A549 (cell line): ENCODE results near the gene SLC11A2. TPM values are rescaled to one million over a fixed set of nuclear protein-coding genes. Genes with fewer than 3 reads are reported as not detected.

ENCODE experiments used
- ATAC-seq, 2 experiments: fragments of 200-7000 bp in 1 of 2; fragments of >200 bp in 1 of 2; cut with Nextera tagmentation in 1 of 2; cut with Tn5 transposase in 1 of 2; 3 replicates each; pipeline versions ENCODE4 v1.8.0 to v1.9.1; 2018 to 2020; ENCODE audit warnings: mild to moderate bottlenecking in 1 of 2, moderate library complexity in 1 of 2
- CTCF ChIA-PET: fragments of 300-600 bp; sonication (Branson Sonifier 250); formaldehyde crosslinking; extraction: SDS; loops from one replicate; lab custom pipeline; 2021; ENCODE audit warnings: antibody characterized with exemption, inconsistent platforms; lab: Yijun Ruan, JAX
- POLR2A ChIA-PET: fragments of 350-600 bp; formaldehyde crosslinking; extraction: SDS; loops from one replicate; lab custom pipeline; 2021; ENCODE audit warnings: antibody characterized with exemption, inconsistent platforms; lab: Yijun Ruan, JAX
- DNase-seq, 2 experiments: peaks; one replicate each; pipeline versions ENCODE4 v3.0.0 to v3.0.0-alpha.2; 2011 to 2016; ENCODE audit warnings: low read depth in 1 of 2, low spot score in 1 of 2
- FAIRE-seq: peaks from 2 replicates; lab custom pipeline; 2011; peaks lifted over from hg19 to GRCh38; lab: Jason Lieb, UNC
- H3K27ac ChIP-seq, 2 experiments: fragments of >200 bp; sonication (Bioruptor Twin); formaldehyde crosslinking; 3 replicates each; pipeline ENCODE4 v1.5.1; 2016 to 2017
- H3K4me1 ChIP-seq: fragments of >200 bp; sonication (Bioruptor Twin); formaldehyde crosslinking; 3 replicates; pipeline ENCODE4 v1.6.1; 2016
- H3K4me2 ChIP-seq: fragments of >200 bp; sonication (Bioruptor Twin); formaldehyde crosslinking; 3 replicates; pipeline ENCODE4 v1.6.1; 2016
- H3K4me3 ChIP-seq: fragments of >200 bp; sonication (Bioruptor Twin); formaldehyde crosslinking; 3 replicates; pipeline ENCODE4 v1.5.1; 2016
- H3K9me3 ChIP-seq: fragments of >200 bp; sonication (Bioruptor Twin); formaldehyde crosslinking; 3 replicates; pipeline ENCODE4 v1.6.1; 2016
- CBX2 ChIP-seq: fragments of 200-600 bp; sonication (generic); IDR thresholded peaks from 2 replicates; pipeline ENCODE4 v1.6.1; 2016; ENCODE audit warnings: low read depth, mild to moderate bottlenecking, borderline replicate concordance
- CEBPB ChIP-seq, 2 experiments: fragments of >200 bp in 1 of 2; sonication (Bioruptor Twin) in 1 of 2; formaldehyde crosslinking in 1 of 2; IDR thresholded peaks; 2 replicates each; pipeline ENCODE4 v1.6.1; 2012 to 2016
- CHD4 ChIP-seq: fragments of 200-600 bp; sonication (generic); IDR thresholded peaks from 2 replicates; pipeline ENCODE4 v1.6.1; 2016; ENCODE audit warnings: antibody characterized with exemption, mild to moderate bottlenecking, borderline replicate concordance
- CTCF ChIP-seq: fragments of >200 bp; sonication (Bioruptor Twin); formaldehyde crosslinking; IDR thresholded peaks from 3 replicates; pipeline ENCODE4 v1.5.1; 2016
- FOSB ChIP-seq: fragments of 250-450 bp; sonication (Bioruptor Pico); IDR thresholded peaks from 2 replicates; pipeline ENCODE4 v1.5.0; 2020; ENCODE audit warnings: mild to moderate bottlenecking, moderate library complexity
- GATA3 ChIP-seq: IDR thresholded peaks from 2 replicates; pipeline ENCODE4 v1.6.1; 2012; ENCODE audit warnings: borderline replicate concordance
- HDAC2 ChIP-seq: fragments of 200-600 bp; sonication (generic); IDR thresholded peaks from 2 replicates; pipeline ENCODE4 v1.6.1; 2016
- HEYL ChIP-seq: fragments of 250-450 bp; sonication (Bioruptor Pico); IDR thresholded peaks from 2 replicates; pipeline ENCODE4 v1.8.0; 2021; ENCODE audit warnings: mild to moderate bottlenecking, moderate library complexity
- HOXA7 ChIP-seq: fragments of 250-450 bp; sonication (Bioruptor Pico); IDR thresholded peaks from 2 replicates; pipeline ENCODE4 v1.5.0; 2020; ENCODE audit warnings: mild to moderate bottlenecking, moderate library complexity
- HOXB13 ChIP-seq: fragments of 250-450 bp; sonication (Bioruptor Pico); IDR thresholded peaks from 2 replicates; pipeline ENCODE4 v1.5.0; 2020; ENCODE audit warnings: low read depth, mild to moderate bottlenecking, moderate library complexity
- KDM1A ChIP-seq: fragments of 200-600 bp; sonication (generic); IDR thresholded peaks from 2 replicates; pipeline ENCODE4 v1.6.1; 2016; ENCODE audit warnings: low read depth, mild to moderate bottlenecking
- MAFK ChIP-seq: fragments of 450-650 bp; IDR thresholded peaks from 2 replicates; pipeline ENCODE4 v1.6.1; 2014; ENCODE audit not compliant: partially characterized antibody
- MAZ ChIP-seq: fragments of 150-350 bp; IDR thresholded peaks from 2 replicates; pipeline ENCODE4 v1.6.1; 2014; ENCODE audit warnings: antibody characterized with exemption, low read depth, low read length, borderline replicate concordance
- NR3C1 ChIP-seq: fragments of >200 bp; sonication (Bioruptor Twin); formaldehyde crosslinking; IDR thresholded peaks from 3 replicates; pipeline ENCODE4 v1.6.1; 2017
- POLR2A ChIP-seq: IDR thresholded peaks from 2 replicates; pipeline ENCODE4 v1.6.1; 2012; ENCODE audit warnings: mild to moderate bottlenecking, low read length
- RCOR1 ChIP-seq: fragments of 150-350 bp; IDR thresholded peaks from 2 replicates; pipeline ENCODE4 v1.6.1; 2014; ENCODE audit warnings: antibody characterized with exemption, low read length, low read depth
- TP53 ChIP-seq: fragments of 250-450 bp; sonication (Bioruptor Pico); IDR thresholded peaks from 2 replicates; pipeline ENCODE4 v1.5.0; 2021; ENCODE audit warnings: mild to moderate bottlenecking, moderate library complexity
- ZFP36 ChIP-seq: fragments of 450-650 bp; IDR thresholded peaks from 2 replicates; pipeline ENCODE4 v1.6.1; 2014; ENCODE audit warnings: borderline replicate concordance; ENCODE audit not compliant: partially characterized antibody
- ZNF302 ChIP-seq: fragments of 250-450 bp; sonication (Bioruptor Pico); IDR thresholded peaks from 2 replicates; pipeline ENCODE4 v1.9.0; 2021; ENCODE audit warnings: inconsistent platforms, mild to moderate bottlenecking, moderate library complexity
- ZSCAN20 ChIP-seq: fragments of 250-450 bp; sonication (Bioruptor Pico); IDR thresholded peaks from 2 replicates; pipeline ENCODE4 v1.8.0; 2022; ENCODE audit warnings: mild to moderate bottlenecking, moderate library complexity
- WGBS: methylation state at CpG from one replicate; pipeline ENCODE4 v1.1.6; 2017; ENCODE audit errors: missing lambda C conversion rate; 5-methylcytosine and 5-hydroxymethylcytosine counted together
- polyA plus RNA-seq, 4 experiments: library from polyadenylated mRNA; depleted of rRNA in 3 of 4; stranded (reverse); fragments of >200 nt; fragmentation: RNase III in 1 of 4; extraction: RNeasy Plus Mini Kit Qiagen cat#74134 plus additional on column Dnase treatment in 1 of 4; gene quantifications; 2 replicates in 3 of 4; 3 replicates in 1 of 4; pipeline ENCODE4 v1.2.3, GENCODE V29; 2011 to 2017
- TF ChIP-seq, protein P1 (sequence below): fragments of 250-450 bp; sonication (Bioruptor Pico); IDR thresholded peaks from 2 replicates; pipeline ENCODE4 v1.5.0; 2020; ENCODE audit warnings: low read depth, mild to moderate bottlenecking, moderate library complexity
- TF ChIP-seq, protein P2 (sequence below): fragments of 200-600 bp; sonication (generic); IDR thresholded peaks from 2 replicates; pipeline ENCODE4 v1.6.1; 2016; ENCODE audit warnings: antibody characterized with exemption, mild to moderate bottlenecking, moderate library complexity
- TF ChIP-seq, protein P3 (sequence below): fragments of 450-650 bp; IDR thresholded peaks from 2 replicates; pipeline ENCODE4 v1.6.1; 2014; ENCODE audit warnings: antibody characterized with exemption

SLC11A2 gene
- polyA plus RNA-seq, 2 of the 4 experiments (the other 2 are of a cell fraction) = 30.8 to 80.7 TPM

GRCh38 chr12:50991291-50991690 is 34.9 kb downstream of the SLC11A2 start (continued):
- TF ChIP-seq HEYL (CRISPR knock-in tag) (no peak), GATA3 (no peak)
- TF ChIP-seq, all 56 proteins: peak for 0

DNA sequence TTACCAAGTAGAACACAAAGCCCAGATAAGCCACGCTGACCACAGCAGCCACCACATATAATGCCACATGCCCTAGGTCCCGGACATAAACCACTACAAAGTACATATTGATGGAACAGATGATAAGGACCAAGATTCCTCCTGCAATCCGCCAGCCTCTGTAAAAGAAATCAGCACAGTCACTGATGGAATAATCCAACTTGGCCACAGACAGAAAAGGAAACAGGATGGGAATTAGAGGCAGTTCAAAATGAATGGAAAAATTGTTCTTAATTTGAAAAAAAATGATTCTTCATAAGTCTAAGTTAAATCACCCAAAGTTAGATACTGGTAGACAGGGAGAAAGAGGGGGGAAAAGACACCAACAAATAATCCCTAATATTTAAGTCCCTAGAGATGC is 35.4 kb downstream of the SLC11A2 start:
- POLR2A ChIA-PET = no interaction called here
- no peak overlapping the region for H3K27ac ChIP-seq
- 92% methylated on average over 3 of the region's 3 CpGs for WGBS
- TF ChIP-seq GATA3 (no peak), RCOR1 (no peak), TP53 (CRISPR knock-in tag) (no peak), CTCF (no peak), HOXA7 (CRISPR knock-in tag) (no peak)
- TF ChIP-seq, protein P1, sequence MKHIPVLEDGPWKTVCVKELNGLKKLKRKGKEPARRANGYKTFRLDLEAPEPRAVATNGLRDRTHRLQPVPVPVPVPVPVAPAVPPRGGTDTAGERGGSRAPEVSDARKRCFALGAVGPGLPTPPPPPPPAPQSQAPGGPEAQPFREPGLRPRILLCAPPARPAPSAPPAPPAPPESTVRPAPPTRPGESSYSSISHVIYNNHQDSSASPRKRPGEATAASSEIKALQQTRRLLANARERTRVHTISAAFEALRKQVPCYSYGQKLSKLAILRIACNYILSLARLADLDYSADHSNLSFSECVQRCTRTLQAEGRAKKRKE = no peak
- no peak for ATAC-seq
- CTCF ChIA-PET = interaction anchor here (1.3 to 8.5 kb wide), 3 partner anchors 12 to 225 kb away, joined by 5 to 109 read pairs (median 72); partner anchors contain the start of gene ATF1
- FAIRE-seq = no peak
- no peak overlapping the region for H3K4me2 ChIP-seq
- H3K4me1 ChIP-seq = no peaks in the 10 kb centered on the region
- no peak for DNase-seq
- H3K4me3 ChIP-seq = no peak overlapping the region
- H3K9me3 ChIP-seq = no peaks in the 10 kb centered on the region

DNA sequence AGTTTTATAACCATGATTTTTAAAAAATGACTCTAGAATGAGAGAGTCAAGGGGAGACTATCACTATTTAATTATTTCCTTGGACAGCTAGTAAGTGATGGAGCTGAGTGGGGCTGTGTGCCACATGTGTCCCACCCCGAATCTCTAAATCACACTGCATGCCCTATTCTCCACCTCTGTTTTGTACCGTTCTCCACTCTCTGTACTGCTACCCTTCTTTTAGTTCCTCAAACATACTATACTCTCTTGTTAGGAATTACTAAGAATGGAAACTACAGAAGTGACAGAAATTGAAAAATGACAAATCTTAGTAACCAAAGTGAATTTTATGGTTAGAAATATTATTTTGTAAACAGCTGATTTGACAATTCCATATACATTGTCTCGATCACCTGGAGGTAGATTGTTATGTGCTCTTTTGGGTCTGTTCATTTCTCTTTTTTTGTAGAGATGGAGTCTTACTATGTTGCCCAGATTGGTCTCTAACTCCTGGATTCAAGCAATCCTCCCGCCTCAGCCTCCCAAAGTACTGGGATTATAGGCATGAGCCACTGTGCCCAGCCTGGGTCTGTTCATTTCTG is 35.9 kb downstream of the SLC11A2 start:
- no peak overlapping the region for H3K4me3 ChIP-seq
- ChIA-PET CTCF (interaction anchor here (1.2 to 8.5 kb wide), 3 partner anchors 36 to 224 kb away, joined by 3 to 109 read pairs (median 72); partner anchors contain the start of gene ATF1), POLR2A (no interaction called here)
- no peak for ATAC-seq
- DNase-seq = no peak
- FAIRE-seq = no peak
- H3K9me3 ChIP-seq = no peaks in the 10 kb centered on the region
- WGBS = 92% methylated on average over 4 of the region's 4 CpGs
- TF ChIP-seq CBX2 (no peak), RCOR1 (no peak), ZNF302 (no peak)
- no peak overlapping the region for H3K27ac ChIP-seq
- no peak overlapping the region for H3K4me2 ChIP-seq
- H3K4me1 ChIP-seq = no peaks in the 10 kb centered on the region

DNA sequence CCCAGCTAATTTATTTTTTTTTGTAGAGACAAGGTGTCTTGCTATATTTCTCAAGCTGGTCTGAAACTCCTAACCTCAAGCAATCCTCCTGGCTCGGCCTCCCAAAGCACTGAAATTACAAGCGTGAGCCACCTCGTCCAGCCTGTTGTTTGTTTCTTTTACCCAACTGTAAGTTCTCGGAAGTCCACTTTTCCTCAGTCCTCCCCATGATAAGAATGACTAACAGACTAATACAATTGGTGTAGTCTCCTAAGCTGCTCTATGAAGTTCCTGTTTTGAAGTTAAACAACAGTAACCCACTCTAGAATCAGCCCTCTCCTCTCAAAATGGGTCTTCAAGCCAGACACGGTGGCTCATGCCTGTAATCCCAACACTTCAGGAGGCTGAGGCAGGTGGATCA is 37.3 kb downstream of the SLC11A2 start:
- WGBS = 92% methylated on average over 5 of the region's 5 CpGs
- CTCF ChIA-PET = interaction anchor here (1.3 to 8.5 kb wide), 4 partner anchors 163 to 484 kb away, joined by 3 to 109 read pairs (median 38); partner anchors contain the start of genes ATF1 and DIP2B
- no peak overlapping the region for H3K27ac ChIP-seq
- no peak overlapping the region for H3K4me2 ChIP-seq
- POLR2A ChIA-PET = no interaction called here
- DNase-seq = no peak
- H3K9me3 ChIP-seq = no peaks in the 10 kb centered on the region
- no peak for FAIRE-seq
- ATAC-seq = no peak
- H3K4me3 ChIP-seq = no peak overlapping the region
- no peaks in the 10 kb centered on the region for H3K4me1 ChIP-seq
- no peak for TF ChIP-seq ZSCAN20 (CRISPR knock-in tag)
- TF ChIP-seq, protein P2, sequence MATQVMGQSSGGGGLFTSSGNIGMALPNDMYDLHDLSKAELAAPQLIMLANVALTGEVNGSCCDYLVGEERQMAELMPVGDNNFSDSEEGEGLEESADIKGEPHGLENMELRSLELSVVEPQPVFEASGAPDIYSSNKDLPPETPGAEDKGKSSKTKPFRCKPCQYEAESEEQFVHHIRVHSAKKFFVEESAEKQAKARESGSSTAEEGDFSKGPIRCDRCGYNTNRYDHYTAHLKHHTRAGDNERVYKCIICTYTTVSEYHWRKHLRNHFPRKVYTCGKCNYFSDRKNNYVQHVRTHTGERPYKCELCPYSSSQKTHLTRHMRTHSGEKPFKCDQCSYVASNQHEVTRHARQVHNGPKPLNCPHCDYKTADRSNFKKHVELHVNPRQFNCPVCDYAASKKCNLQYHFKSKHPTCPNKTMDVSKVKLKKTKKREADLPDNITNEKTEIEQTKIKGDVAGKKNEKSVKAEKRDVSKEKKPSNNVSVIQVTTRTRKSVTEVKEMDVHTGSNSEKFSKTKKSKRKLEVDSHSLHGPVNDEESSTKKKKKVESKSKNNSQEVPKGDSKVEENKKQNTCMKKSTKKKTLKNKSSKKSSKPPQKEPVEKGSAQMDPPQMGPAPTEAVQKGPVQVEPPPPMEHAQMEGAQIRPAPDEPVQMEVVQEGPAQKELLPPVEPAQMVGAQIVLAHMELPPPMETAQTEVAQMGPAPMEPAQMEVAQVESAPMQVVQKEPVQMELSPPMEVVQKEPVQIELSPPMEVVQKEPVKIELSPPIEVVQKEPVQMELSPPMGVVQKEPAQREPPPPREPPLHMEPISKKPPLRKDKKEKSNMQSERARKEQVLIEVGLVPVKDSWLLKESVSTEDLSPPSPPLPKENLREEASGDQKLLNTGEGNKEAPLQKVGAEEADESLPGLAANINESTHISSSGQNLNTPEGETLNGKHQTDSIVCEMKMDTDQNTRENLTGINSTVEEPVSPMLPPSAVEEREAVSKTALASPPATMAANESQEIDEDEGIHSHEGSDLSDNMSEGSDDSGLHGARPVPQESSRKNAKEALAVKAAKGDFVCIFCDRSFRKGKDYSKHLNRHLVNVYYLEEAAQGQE = no peak
- TF ChIP-seq KDM1A = no peak
- TF ChIP-seq FOSB (CRISPR knock-in tag) = no peak
- TF ChIP-seq MAFK = no peak
- no peak for TF ChIP-seq HOXA7 (CRISPR knock-in tag)
- no peak for TF ChIP-seq CEBPB (IDR thresholded peaks at IDR 0.05)
- TF ChIP-seq NR3C1 = no peak
- TF ChIP-seq HDAC2 = no peak
- no peak for TF ChIP-seq RCOR1
- TF ChIP-seq, protein P3, sequence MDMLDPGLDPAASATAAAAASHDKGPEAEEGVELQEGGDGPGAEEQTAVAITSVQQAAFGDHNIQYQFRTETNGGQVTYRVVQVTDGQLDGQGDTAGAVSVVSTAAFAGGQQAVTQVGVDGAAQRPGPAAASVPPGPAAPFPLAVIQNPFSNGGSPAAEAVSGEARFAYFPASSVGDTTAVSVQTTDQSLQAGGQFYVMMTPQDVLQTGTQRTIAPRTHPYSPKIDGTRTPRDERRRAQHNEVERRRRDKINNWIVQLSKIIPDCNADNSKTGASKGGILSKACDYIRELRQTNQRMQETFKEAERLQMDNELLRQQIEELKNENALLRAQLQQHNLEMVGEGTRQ = no peak
- TF ChIP-seq POLR2A = no peak
- TF ChIP-seq CHD4 = no peak
- TF ChIP-seq MAZ = no peak
- no peak for TF ChIP-seq ZFP36
- TF ChIP-seq HOXB13 (CRISPR knock-in tag) = no peak
